GM21529 (cell line): ENCODE results near the gene STARD10.

Source experiments
- ATAC-seq: cut with Tn5 transposase; IDR thresholded peaks from one replicate; pipeline ENCODE4 v1.9.1; 2021; ENCODE audit not compliant: unreplicated experiment

STARD10 gene

GRCh38 chr11:72767203-72768062 is 26.4 kb downstream of the STARD10 start:
- no peak for ATAC-seq

GRCh38 chr11:72766152-72766902 is 27.5 kb downstream of the STARD10 start:
- ATAC-seq, result no peak

GRCh38 chr11:72764503-72764902 is 29.3 kb downstream of the STARD10 start:
- no peak for ATAC-seq

GRCh38 chr11:72763823-72764222 is 30.0 kb downstream of the STARD10 start:
- ATAC-seq, result no peak

GRCh38 chr11:72762641-72763304 is 31.1 kb downstream of the STARD10 start:
- peak; percentile 71 for ATAC-seq

- no peak for ATAC-seq
Measured at GRCh38 chr11:72760539-72761405, 33.1 kb downstream of the STARD10 start.

GRCh38 chr11:72759468-72759985 is 34.3 kb downstream of the STARD10 start:
- no peak for ATAC-seq

GRCh38 chr11:72758690-72759389 is 35.0 kb downstream of the STARD10 start:
- no peak for ATAC-seq

GRCh38 chr11:72758304-72758689 is 35.5 kb downstream of the STARD10 start:
- ATAC-seq, result no peak

- ATAC-seq, result no peak
Measured at GRCh38 chr11:72755713-72756285, 38.0 kb downstream of the STARD10 start.

GRCh38 chr11:72754544-72755155 is 39.2 kb downstream of the STARD10 start:
- no peak for ATAC-seq

GRCh38 chr11:72754149-72754543 is 39.7 kb downstream of the STARD10 start:
- ATAC-seq, result no peak

- ATAC-seq, result no peak
Measured at GRCh38 chr11:72753341-72754148, 40.3 kb downstream of the STARD10 start.

GRCh38 chr11:72752088-72752914 is 41.5 kb downstream of the STARD10 start, which contains the start of gene ARAP1:
Gene ARAP1, minus strand, starts transcription at chr11:72752408. Its CDS starts 25,280 bp downstream, at chr11:72727128.
- peak; percentile 69 for ATAC-seq

- no peak for ATAC-seq
Measured at GRCh38 chr11:72751116-72752087, 42.4 kb downstream of the STARD10 start.

GRCh38 chr11:72750556-72751115 is 43.2 kb downstream of the STARD10 start:
- ATAC-seq, result no peak
